MM.1S (cell line): ENCODE measurements around the gene RBMS3.

Experiments used
- EZH2 ChIP-seq: fragments of 300-600 bp; sonication (generic); optimal IDR thresholded peaks from 2 replicates; pipeline ENCODE3; 2017; ENCODE audit warnings: low read depth, mild to moderate bottlenecking, antibody characterized with exemption, low read length, mixed read lengths
- EZH2phosphoT487 ChIP-seq: fragments of 300-600 bp; sonication (generic); IDR thresholded peaks from 2 replicates; pipeline ENCODE4 v1.6.1; 2018; ENCODE audit warnings: antibody characterized with exemption, low read length
- TF ChIP-seq, protein P1 (sequence below): fragments of 300-600 bp; sonication (generic); IDR thresholded peaks from 2 replicates; pipeline ENCODE4 v1.5.1; 2016; ENCODE audit warnings: antibody characterized with exemption, low read length, mixed read lengths

DNA sequence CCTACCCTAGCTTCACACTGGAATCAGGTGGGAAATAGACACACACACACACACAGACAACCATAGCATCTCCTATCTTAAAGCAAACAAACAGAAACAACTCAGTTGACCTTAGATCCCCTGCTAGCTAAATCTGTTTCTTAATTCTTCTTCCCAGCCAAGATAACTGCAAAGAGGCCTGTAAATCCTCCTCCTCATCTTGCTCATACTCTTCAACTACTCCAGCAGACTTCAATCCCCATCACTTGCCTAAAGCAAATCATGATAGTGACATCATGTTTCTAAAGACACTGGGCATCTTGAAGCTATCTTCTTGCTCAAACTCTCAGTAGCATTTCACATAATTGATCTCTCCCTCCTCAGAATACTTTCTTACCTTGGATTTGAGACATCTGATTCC lies 303.0 kb downstream of the RBMS3 start:
- TF ChIP-seq, protein P1, sequence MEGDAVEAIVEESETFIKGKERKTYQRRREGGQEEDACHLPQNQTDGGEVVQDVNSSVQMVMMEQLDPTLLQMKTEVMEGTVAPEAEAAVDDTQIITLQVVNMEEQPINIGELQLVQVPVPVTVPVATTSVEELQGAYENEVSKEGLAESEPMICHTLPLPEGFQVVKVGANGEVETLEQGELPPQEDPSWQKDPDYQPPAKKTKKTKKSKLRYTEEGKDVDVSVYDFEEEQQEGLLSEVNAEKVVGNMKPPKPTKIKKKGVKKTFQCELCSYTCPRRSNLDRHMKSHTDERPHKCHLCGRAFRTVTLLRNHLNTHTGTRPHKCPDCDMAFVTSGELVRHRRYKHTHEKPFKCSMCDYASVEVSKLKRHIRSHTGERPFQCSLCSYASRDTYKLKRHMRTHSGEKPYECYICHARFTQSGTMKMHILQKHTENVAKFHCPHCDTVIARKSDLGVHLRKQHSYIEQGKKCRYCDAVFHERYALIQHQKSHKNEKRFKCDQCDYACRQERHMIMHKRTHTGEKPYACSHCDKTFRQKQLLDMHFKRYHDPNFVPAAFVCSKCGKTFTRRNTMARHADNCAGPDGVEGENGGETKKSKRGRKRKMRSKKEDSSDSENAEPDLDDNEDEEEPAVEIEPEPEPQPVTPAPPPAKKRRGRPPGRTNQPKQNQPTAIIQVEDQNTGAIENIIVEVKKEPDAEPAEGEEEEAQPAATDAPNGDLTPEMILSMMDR: no peak
- TF ChIP-seq EZH2phosphoT487 (no peak), EZH2 (no peak)
